GM19328 (cell line): ENCODE data around the gene LSM5.
"Not testable (repeated sequence)": the region's sequence is repeated elsewhere in the genome, so short reads cannot be mapped to it uniquely, and the experiment has no call there.

ENCODE experiments used
- ATAC-seq: cut with Tn5 transposase; IDR thresholded peaks from one replicate; pipeline ENCODE4 v1.9.1; 2021; ENCODE audit warnings: mild to moderate bottlenecking, moderate library complexity; ENCODE audit not compliant: unreplicated experiment

Gene LSM5

DNA sequence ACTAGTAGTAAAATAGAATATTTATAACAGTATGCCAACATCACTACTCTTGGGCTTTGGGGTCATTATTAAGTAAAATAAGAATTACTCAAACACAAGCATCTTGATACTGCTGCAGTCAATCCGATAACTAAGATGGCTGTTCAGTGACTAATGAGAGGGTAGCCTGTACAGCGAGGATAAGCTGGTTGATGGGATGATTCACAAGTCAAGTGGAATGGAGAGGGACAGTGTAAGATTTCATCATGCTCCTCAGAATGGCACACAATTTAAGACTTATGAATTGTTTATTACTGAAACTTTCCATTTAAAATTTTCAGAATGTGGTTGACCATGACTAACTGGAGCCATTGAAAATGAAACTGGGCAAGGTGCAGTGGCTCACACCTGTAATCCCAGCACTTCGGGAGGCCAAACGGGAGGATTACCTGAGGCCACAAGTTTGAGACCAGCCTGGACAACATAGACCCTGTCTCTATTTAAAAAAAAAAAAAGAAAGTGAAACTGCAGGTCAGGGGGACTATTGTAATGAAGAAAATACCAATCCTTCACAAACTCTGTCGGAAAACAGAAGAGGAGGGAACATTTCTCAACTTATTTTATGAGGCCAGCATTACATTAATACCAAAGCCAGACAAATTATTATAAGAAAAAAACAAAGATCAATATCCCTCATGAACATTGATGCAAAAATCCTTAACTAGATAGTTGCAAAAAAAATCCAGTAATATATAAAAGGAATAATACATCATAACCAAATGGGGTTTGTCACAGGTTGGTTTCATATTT is 16.3 kb upstream of the LSM5 start:
- ATAC-seq: no peak

DNA sequence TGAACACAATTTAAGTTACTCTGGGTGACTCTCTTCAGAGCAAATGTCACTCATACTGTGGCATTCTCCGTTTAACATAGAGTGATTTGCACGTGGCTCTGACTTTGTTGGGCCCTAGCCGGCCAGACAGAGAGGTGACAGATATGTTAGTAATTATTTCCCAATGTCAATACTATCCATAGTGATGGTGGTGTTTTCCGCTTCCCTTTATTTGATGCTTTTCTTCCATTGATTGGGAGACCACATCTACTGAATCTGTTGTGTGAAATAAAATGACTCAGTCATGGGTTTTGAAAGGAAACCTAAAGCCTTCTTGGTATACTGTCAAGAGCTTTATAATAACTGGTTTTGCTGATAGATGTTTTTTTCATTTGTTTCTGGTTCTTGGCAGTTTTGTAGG is 12.5 kb upstream of the LSM5 start:
- ATAC-seq: no peak

DNA sequence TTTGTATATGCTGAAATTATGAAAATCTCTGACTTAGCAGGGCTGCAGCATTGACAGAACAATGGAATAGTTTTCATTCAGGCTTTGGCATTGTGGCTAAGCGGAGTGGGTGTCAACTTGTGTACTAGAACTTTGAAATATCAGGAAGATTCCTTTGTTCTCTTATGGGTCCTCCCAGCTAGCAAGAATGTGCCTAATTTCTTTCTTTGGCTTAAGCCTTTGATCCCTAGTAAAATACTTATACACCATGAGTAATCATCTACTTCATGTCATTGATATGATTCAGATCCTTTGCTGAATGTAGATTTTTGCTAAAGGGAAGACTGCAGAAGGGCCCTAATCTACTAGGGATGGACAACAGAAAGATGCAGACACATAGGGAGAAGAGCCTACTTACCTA is 11.3 kb upstream of the LSM5 start:
- ATAC-seq: no peak

DNA sequence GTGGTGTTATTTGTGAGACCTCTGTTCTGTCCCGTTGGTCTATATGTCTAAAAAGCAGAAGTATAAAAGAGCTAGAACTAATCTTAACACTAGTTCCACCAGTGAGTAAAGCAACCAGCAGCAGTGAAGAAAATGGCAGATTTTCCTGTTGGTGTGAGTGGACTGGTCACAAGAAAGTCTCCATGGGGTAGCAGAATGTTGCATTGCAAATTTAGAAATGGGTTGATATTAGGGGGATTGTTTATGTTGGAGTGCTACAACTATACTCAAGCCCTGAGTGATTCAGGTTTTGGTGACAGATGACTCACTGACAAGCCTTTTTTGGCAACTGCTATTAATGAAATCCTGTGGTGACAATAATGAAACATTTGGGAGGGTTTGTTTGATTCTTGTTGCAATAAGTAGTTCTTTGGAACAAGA is 10.8 kb upstream of the LSM5 start:
- peak; percentile 77 for ATAC-seq

DNA sequence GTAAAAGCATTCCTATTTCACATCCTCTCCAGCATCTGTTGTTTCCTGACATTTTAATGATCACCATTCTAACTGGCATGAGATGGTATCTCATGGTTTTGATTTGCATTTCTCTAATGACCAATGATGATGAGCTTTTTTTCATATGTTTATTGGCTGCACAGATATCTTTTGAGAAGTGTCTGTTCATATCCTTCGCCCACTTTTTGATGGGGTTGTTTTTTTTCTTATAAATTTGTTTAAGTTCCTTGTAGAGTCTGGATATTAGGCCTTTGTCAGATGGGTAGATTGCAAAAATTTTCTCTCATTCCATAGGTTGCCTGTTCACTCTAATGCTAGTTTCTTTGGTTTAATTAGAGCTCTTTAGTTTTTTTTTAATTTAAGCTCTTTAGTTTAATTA is 10.0 kb upstream of the LSM5 start:
- not testable (repeated sequence) for ATAC-seq

DNA sequence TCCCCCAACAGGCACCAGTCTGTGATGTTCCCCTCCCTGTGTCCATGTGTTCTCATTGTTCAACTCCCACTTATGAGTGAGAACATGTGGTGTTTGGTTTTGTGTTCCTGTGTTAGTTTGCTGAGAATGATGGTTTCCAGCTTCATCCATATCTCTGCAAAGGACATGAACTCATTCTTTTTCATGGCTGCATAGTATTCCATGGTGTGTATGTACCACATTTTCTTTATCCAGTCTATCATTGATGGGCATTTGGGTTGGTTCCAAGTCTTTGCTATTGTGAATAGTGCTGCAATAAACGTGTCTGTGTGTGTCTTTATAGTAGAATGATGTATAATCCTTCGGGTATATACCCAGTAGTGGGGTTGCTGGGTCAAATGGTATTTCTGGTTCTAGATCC is 9.6 kb upstream of the LSM5 start:
- not testable (repeated sequence) for ATAC-seq

DNA sequence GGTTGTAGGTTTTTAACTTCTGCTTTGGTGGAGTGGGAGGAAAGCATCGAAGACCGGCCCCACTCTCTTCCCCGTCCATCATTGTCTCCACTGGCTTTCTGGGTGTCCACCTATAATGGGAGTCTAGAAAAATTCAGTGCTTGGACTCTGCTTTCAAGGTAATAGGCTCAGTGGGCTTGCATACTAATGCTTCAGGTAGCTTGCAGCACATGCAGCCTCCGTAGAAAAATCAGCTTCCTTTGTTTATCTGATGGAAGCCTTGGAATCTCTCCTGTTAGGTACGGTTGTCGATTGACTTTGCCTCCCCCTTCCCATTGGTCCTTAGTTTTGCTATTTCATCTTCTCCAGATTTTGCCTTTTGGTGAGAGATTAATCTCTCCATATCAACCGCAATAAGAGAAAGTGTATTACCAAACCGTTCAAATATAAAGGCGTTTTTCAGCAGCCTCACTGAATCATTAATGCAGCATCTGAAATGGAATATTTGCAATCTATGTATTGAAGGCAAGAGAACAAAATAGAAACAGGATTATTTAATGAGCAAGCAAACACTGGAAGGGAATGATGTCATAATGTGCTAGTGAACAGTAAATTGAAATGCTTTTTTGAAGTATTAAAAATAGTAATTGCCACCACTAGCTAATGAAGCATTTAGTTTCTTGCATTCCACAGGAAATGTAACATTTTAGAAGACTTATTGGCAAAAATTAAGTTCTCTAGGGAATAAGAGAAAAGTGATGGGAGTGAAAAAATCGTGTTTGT is 6.1 kb upstream of the LSM5 start:
- no peak for ATAC-seq

DNA sequence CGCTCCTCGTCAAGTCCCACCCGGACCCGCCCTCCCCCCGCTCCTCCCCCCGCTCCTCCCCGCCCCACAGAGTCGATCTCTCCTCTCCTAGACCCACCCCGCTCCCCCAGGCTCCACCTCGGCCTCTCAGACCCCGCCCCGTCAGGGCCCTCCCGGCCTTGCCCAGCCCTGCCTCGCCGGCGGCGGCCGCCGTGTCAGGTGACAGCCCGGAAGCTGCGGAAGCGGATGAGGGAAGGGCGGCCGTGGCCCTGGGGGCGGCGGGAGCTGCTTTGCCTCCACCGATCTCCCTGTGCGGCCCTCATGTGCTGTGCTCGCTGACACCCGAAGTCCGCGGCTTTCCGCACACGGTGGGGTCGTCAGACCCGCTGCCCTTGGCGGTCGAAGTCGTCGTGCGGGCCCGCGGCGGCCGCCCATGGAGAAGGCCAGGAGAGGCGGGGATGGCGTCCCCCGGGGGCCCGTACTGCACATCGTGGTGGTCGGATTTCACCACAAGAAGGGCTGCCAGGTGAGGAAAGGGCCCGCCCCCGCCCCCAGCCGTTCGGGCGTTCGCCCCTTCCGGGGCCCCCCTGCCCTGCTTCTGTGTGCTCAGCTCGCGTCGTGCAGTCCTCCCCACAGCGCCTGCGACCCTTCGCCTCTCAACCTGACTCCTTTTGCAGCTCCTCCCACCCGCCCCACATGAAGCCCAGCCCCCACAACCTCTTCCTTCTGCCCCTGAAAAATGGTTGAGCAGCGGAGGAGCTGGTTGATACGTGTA is 5.3 kb upstream of the LSM5 start, which contains the start of gene AVL9:
TSS of gene AVL9 (plus strand) at position 192 of the 754 bp plus-strand sequence. CDS start at position 413, 221 bp downstream.
- peak; percentile 96 for ATAC-seq

DNA sequence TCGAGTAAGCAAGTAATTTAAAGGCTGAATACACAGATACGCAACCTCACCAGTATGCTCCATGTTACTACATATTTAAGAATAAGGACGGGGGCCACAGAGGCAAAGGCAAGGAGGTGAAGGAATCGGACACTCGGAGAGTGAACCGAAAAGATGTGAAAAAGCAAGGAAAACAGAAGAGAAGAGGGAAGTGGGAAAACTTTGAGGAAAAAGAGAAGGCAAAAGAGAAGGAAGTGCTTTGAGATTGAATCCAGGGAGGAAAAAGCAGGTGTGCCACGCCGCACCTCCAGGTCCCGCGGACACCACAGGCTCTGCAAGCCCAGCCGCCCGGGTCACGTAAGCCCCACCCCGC is 4.7 kb upstream of the LSM5 start:
- no peak for ATAC-seq

DNA sequence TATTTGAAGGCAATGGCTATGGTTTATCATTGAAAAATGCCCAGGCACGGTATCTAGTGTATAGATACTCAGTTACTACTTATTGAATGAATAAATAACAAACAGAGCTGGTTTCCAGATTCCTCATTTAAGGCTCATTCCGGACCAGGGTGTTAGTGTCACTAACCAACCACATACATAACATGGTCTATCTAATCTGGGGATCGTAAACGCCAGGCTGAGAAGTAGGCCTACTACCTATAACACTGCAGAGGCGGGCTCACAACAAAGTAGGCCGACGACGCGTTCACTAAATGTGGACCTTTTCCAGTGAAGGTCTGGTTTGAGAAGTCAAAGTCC is 423 bp downstream of the LSM5 start:
- peak; percentile 15 for ATAC-seq

DNA sequence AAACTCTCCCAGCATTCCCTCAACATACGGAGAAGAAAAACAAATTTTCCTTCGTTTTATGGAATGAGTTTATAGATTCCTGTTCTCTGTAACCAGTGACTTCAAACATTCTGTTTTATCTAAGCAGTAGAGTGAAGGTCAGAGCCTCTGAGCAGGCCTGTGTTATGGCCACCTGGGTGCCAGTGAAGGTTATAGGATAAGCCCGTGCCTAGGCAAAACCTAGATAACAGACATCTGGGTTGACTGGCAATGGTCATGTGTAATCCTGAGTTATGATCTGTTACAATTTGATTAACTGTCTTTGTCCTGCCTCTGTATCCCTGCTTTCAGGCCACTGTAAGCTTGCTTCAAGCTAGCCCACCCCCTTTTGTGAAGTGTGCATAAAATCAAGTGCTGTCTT is 8.3 kb downstream of the LSM5 start:
- no peak for ATAC-seq

DNA sequence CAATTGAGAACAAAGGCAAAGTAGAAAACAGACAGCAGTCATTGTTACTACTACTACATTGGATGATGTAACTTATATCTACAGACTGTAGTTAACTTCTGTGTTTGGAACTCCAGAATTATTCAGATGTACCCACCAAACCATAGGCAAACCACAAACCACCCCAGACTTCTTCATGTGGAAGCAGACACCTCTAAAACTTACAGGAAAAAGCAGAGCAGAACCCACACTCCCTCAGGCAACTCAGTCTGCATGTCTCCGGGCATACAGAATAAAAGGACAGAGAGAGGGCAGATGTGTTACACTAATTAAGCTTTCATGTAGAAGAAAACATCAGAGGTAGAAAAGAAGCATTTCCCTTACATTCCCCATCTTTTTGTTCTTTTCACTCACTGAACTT is 9.0 kb downstream of the LSM5 start:
- ATAC-seq: no peak

DNA sequence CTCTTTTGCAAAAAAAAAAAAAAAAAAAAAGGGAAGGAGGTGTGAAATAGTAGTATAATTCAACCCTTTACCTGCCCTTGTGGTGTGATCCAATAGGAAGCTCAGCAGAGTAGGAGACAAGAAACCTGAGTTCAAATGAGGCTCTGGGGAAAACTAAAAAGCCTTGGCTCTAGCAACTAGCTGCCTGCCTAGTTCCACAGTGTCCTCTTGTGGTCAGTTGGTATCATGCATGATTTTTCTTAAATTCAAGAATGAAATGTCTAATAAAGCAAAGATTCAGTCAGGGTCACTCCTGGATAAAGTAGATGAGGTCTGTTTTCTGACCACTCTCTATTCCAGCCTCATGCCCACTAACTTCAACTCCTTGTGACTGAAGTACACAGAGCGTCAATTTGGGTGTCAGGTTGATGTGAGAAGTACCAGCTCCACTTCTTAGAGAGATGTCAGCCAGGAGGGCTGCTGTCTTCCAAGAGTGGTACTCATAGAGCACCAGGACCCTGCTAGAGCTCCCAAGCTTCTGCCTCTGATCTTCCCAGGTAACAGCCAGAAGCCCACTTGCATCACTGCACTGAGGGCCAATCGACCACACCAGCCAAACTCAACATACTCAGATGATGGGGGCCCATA is 10.5 kb downstream of the LSM5 start:
- ATAC-seq: no peak

DNA sequence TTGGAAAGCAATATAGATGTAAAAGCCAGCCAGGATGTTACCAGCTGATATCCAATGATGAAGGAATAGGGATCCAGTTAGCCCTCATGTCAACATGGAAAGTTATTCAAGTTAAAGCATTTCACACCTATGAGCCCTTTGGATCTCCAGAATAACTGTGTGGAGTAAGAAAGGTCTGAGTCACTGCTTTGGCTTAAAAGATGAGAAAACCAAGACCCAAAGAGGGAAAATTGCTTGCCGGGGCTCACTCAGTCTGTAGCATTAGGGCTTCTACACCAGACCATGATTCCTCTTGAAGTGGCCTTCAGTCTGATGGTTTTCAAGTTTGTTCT is 12.6 kb downstream of the LSM5 start:
- ATAC-seq: no peak

DNA sequence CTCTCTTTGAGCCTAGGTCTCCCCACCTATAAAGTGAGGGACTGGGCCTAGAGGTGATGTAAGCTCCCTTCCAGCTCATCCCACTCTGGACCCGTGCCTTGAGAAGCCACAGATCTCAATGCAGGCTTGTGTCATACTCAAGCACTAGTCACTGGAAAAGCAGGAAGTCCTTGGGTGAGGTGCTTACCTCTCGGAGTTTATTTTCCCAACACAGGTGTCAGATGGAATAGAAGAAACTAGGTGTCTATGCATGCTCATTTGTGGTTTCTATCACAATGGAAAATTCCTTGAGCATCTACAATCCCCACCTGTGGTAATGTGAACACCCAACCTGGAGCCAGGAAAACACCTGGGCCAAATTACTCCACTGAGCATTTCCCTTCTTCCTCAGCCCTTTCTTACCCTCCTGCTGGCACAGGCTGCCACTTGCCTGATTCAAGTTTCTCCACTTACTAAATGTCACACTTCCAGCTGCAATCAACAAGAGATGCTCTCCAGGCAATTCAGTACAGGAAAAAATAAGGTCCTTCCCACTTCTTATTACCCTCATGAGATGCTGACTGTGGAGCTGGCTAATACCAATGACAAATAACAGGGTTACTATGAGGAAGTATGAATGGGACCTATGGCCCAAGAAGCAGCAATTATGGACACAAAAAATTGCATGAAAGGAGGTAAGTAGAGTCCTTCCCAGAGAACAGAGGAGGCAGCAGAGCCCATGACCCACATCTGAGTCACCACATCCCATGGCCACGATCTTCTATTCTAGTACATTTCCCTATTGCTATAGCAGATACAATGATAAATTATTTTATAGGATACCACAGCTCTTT is 13.1 kb downstream of the LSM5 start:
- no peak for ATAC-seq

DNA sequence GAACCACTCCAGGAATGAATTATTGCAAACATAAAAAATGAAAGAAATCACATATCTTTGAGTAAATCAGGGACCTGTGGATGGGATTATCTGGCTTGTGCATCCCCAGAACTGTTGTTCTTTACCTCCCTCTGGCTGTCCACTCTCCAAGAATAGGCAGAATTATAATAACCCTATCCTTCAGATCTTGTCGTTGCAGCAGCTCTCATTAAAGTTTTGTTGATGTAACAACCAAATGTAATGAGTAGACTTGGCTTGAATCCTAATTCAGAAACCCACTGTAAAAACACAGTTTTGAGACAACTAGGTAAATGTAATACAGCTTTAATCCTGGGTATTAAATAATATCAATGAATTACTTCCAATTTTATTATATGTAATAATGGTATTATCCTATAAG is 16.2 kb downstream of the LSM5 start:
- ATAC-seq: no peak

DNA sequence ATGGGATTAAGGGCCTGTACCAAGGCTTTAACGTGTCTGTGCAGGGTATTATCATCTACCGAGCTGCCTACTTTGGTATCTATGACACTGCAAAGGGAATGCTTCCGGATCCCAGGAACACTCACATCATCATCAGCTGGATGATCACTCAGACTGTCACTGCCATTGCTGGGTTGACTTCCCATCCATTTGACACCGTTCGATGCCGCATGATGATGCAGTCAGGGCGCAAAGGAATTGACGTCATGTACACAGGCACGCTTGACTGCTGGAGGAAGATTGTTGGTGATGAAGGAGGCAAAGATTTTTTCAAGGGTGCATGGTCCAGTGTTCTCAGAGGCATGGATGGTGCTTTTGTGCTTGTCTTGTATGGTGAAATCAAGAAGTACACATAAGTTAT is 18.2 kb downstream of the LSM5 start:
- ATAC-seq: no peak

DNA sequence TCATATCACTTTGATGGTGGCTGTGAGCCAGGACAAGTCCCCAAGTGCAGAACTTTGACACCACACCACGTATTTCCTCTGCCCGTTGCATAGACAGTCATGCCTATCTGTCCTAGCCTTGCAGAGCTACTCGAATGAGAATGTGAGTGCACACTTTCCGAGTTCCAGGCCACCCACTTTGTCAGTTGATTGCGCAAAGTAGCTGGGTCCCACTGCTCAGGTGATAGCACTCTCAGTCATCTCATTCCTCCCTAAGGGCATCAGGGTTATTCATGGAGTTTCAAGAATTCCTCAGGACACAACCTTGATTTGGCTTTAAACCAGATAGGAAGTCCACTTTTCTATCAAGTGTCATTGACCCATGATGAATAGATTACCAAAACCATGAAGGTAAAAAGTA is 19.3 kb downstream of the LSM5 start:
- no peak for ATAC-seq

DNA sequence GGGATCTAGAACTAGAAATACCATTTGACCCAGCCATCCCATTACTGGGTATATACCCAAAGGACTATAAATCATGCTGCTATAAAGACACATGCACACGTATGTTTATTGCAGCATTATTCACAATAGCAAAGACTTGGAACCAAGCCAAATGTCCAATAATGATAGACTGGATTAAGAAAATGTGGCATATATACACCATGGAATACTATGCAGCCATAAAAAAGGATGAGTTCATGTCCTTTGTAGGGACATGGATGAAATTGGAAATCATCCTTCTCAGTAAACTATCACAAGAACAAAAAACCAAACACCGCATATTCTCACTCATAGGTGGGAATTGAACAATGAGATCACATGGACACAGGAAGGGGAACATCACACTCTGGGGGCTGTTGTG is 20.2 kb downstream of the LSM5 start:
- not testable (repeated sequence) for ATAC-seq

DNA sequence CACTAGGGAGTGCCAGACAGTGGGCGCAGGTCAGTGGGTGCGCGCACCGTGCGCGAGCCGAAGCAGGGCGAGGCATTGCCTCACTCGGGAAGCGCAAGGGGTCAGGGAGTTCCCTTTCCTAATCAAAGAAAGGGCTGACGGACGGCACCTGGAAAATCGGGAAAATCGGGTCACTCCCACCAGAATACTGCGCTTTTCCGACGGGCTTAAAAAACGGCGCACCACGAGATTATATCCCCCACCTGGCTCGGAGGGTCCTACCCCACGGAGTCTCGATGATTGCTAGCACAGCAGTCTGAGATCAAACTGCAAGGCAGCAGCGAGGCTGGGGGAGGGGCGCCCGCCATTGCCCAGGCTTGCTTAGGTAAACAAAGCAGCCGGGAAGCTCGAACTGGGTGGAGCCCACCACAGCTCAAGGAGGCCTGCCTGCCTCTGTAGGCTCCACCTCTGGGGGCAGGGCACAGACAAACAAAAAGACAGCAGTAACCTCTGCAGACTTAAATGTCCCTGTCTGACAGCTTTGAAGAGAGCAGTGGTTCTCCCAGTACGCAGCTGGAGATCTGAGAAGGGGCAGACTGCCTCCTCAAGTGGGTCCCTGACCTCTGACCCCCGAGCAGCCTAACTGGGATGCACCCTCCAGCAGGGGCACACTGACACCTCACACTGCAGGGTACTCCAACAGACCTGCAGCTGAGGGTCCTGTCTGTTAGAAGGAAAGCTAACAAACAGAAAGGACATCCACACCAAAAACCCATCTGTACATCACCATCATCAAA is 25.4 kb downstream of the LSM5 start:
- ATAC-seq: not testable (repeated sequence)
